ENCODE data around the gene CNFN.
A peak's percentile ranks its signal among the peaks of the same experiment; 100 is the strongest.

CNFN gene

DNA sequence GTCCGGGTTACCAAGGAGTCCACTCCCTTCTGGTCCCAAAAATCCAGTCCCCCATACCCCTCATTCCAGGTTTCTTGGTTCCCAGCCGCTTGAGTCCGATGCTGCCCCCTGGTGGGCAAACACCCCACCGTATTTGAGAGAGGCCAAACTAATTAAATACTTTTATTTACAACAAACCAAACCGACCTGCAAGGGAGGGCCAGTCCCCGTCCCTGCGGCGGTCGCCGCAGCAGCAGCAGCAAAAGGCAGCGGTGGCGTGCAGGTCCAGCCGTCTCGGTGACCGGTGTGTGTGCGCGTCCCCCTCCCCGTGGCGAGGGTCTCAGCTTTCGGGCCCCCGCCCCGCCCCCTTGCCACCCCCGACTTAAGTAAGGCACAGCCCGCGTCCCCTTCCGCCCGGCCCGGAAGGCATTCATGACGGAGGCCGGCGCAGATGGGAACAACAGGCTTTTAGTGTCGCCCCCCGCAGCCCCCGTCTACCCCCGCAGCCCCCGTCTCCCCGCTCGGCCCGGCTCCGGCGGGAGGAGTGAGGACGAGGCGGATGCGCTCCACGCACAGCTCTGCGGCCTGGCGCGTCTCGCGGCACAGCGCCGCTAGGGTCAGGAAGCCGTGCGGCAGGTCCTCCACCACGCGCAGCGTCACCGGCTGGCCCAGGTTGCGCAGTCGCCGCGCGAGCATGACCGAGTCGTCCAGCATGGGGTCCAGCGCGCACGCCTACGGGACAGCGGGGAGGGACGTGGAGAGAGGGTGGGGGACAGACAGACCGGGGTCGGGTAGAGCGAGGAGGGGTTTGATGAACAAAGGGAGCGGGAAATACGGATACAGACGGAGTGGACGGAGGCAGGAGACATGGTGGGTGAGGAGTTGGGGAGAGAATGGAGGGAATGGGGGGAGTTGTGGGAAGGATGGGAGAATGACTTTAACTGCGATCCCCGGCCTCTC is 11.5 kb upstream of the CNFN start:
- peak overlapping the region; percentile 90 for H3K4me2 ChIP-seq (ENCODE audit: low read length)
- no peak overlapping the region for H4K5ac ChIP-seq (ENCODE audit: low read length)
- peak; percentile 86 for DNase-seq
- H3K4me1 ChIP-seq (ENCODE audit: control insufficient read depth, low read depth, low read length): peaks cover 5% of the 10 kb centered on the region
- no peak overlapping the region for H3K27ac ChIP-seq (ENCODE audit: low read depth, low read length)
- H3K79me2 ChIP-seq (ENCODE audit: control insufficient read depth, insufficient read depth, low read length): no peaks in the 10 kb centered on the region
- no peak overlapping the region for H4K8ac ChIP-seq (ENCODE audit: low read depth, low read length)
- peak overlapping the region; percentile 45 for H3K23ac ChIP-seq (ENCODE audit: low read length)
- peak overlapping the region; percentile 57 for H3K4me3 ChIP-seq (ENCODE audit: low read length)
- no peak overlapping the region for H2AK5ac ChIP-seq (ENCODE audit: low read length)
- WGBS (ENCODE audit: extremely low coverage, insufficient coverage, low lambda C conversion rate): no CpG with 5 or more reads among the region's 80 CpGs
- H3K18ac ChIP-seq (ENCODE audit: low read length): peak overlapping the region; percentile 4
- peaks cover 4% of the 10 kb centered on the region for H3K79me1 ChIP-seq (ENCODE audit: low read length)
- no peaks in the 10 kb centered on the region for H3K36me3 ChIP-seq (ENCODE audit: control insufficient read depth, insufficient read depth, low read length)
- no peak overlapping the region for H2BK15ac ChIP-seq (replicated peaks; ENCODE audit: low read depth)
- H2BK120ac ChIP-seq (ENCODE audit: low read depth, low read length): no peak overlapping the region
- peak overlapping the region; percentile 96 for H3K56ac ChIP-seq (ENCODE audit: low read length)
- H3K27me3 ChIP-seq (ENCODE audit: insufficient read depth, low read length, poor library complexity): no peaks in the 10 kb centered on the region
- H3K4ac ChIP-seq (ENCODE audit: low read depth, low read length): no peak overlapping the region
- H2BK5ac ChIP-seq (ENCODE audit: low read length): no peak overlapping the region
- peak overlapping the region; percentile 88 for H3K9ac ChIP-seq (ENCODE audit: low read length)

DNA sequence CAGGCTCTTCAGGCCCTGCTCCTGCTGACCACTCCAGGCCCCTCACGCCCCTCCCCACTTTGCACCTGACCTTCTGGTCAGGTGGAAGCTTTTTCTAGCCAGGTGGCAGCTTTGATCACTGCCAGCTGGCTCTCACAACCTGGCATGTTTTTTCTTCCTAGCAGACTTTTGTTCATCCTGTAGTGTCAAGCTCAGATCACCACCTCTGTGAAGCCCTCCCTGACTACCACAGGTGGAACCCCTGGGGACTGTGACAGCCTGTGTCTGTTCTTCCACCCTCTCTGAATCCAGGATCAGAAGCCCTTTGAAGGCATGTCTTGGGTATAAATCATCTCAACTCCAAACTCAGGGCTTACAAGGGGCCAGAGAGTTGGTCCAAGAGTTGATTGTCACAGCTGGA is 10.3 kb upstream of the CNFN start:
- H3K4me3 ChIP-seq (ENCODE audit: low read length): no peak overlapping the region
- peaks cover 5% of the 10 kb centered on the region for H3K4me1 ChIP-seq (ENCODE audit: control insufficient read depth, low read depth, low read length)
- no peak overlapping the region for H3K4me2 ChIP-seq (ENCODE audit: low read length)
- no peak overlapping the region for H3K4ac ChIP-seq (ENCODE audit: low read depth, low read length)
- H3K27ac ChIP-seq (ENCODE audit: low read depth, low read length): no peak overlapping the region
- no peaks in the 10 kb centered on the region for H3K27me3 ChIP-seq (ENCODE audit: insufficient read depth, low read length, poor library complexity)
- no peak overlapping the region for H2BK120ac ChIP-seq (ENCODE audit: low read depth, low read length)
- no peak overlapping the region for H3K23ac ChIP-seq (ENCODE audit: low read length)
- no peak overlapping the region for H4K5ac ChIP-seq (ENCODE audit: low read length)
- no peak overlapping the region for H3K56ac ChIP-seq (ENCODE audit: low read length)
- no peak overlapping the region for H3K9ac ChIP-seq (ENCODE audit: low read length)
- no peaks in the 10 kb centered on the region for H3K79me2 ChIP-seq (ENCODE audit: control insufficient read depth, insufficient read depth, low read length)
- H2BK15ac ChIP-seq (replicated peaks; ENCODE audit: low read depth): no peak overlapping the region
- DNase-seq: no peak
- no peak overlapping the region for H3K18ac ChIP-seq (ENCODE audit: low read length)
- H2AK5ac ChIP-seq (ENCODE audit: low read length): no peak overlapping the region
- no peak overlapping the region for H4K8ac ChIP-seq (ENCODE audit: low read depth, low read length)
- H2BK5ac ChIP-seq (ENCODE audit: low read length): no peak overlapping the region
- no peaks in the 10 kb centered on the region for H3K36me3 ChIP-seq (ENCODE audit: control insufficient read depth, insufficient read depth, low read length)
- H3K79me1 ChIP-seq (ENCODE audit: low read length): peaks cover 4% of the 10 kb centered on the region
- WGBS (ENCODE audit: extremely low coverage, insufficient coverage, low lambda C conversion rate): no CpG with 5 or more reads among the region's 1 CpG

DNA sequence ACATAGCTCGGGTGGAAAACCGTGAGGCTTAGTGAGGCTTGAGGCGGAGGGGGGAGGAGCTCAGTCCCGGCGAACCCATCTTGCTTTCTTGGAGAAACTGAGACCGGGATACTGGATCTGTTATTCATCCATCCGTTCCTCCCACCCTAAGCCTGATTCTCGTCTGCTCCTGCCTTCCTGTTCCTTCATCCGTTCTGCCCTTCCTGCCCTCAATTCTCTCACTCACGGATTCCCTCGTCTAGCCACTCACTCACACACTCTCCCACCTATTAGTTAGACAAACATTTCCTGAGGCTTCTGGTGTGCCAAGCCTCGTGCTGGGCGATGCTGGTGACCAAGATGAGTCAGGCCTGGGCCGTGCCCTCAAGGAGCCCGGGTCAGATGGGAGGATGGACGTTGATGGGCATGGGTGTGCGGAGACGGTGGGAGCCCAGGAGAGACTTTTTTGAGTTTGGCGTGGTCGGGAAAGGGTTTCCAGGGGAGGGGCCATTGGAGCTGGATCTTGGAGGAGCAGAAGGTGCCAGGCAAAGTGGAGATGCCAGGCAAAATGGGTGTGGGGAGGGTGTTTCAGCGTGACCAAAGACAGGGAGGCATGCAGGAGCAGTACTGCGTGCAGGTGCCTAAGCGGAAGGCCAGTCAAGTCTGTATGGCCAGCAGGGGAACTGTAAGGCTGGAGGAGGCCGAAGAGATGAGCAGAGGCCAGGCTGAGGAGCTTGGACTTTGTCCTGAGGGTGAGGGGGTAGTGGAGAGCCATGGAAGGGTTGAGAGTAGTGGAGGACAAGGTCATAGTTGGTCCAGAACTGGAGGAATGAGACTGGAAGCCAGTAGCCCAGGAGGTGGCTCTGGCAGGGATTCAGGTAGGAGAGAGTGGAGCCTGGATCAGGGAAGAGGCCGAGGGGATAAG is 7.4 kb upstream of the CNFN start:
- peak overlapping the region; percentile 95 for H3K56ac ChIP-seq (ENCODE audit: low read length)
- H3K27me3 ChIP-seq (ENCODE audit: insufficient read depth, low read length, poor library complexity): no peaks in the 10 kb centered on the region
- no peak overlapping the region for H2BK5ac ChIP-seq (ENCODE audit: low read length)
- H4K8ac ChIP-seq (ENCODE audit: low read depth, low read length): no peak overlapping the region
- H3K4me3 ChIP-seq (ENCODE audit: low read length): peak overlapping the region; percentile 57
- H4K5ac ChIP-seq (ENCODE audit: low read length): no peak overlapping the region
- no peak overlapping the region for H3K23ac ChIP-seq (ENCODE audit: low read length)
- WGBS (ENCODE audit: extremely low coverage, insufficient coverage, low lambda C conversion rate): no CpG with 5 or more reads among the region's 25 CpGs
- peak overlapping the region; percentile 86 for H3K9ac ChIP-seq (ENCODE audit: low read length)
- H3K36me3 ChIP-seq (ENCODE audit: control insufficient read depth, insufficient read depth, low read length): no peaks in the 10 kb centered on the region
- H2BK120ac ChIP-seq (ENCODE audit: low read depth, low read length): no peak overlapping the region
- H3K79me1 ChIP-seq (ENCODE audit: low read length): peaks cover 4% of the 10 kb centered on the region
- H3K4me1 ChIP-seq (ENCODE audit: control insufficient read depth, low read depth, low read length): peaks cover 3% of the 10 kb centered on the region
- H3K27ac ChIP-seq (ENCODE audit: low read depth, low read length): no peak overlapping the region
- H3K4me2 ChIP-seq (ENCODE audit: low read length): peak overlapping the region; percentile 79
- no peak overlapping the region for H3K4ac ChIP-seq (ENCODE audit: low read depth, low read length)
- no peak overlapping the region for H3K18ac ChIP-seq (ENCODE audit: low read length)
- no peaks in the 10 kb centered on the region for H3K79me2 ChIP-seq (ENCODE audit: control insufficient read depth, insufficient read depth, low read length)
- no peak overlapping the region for H2BK15ac ChIP-seq (replicated peaks; ENCODE audit: low read depth)
- H2AK5ac ChIP-seq (ENCODE audit: low read length): peak overlapping the region; percentile 71
- DNase-seq: no peak

DNA sequence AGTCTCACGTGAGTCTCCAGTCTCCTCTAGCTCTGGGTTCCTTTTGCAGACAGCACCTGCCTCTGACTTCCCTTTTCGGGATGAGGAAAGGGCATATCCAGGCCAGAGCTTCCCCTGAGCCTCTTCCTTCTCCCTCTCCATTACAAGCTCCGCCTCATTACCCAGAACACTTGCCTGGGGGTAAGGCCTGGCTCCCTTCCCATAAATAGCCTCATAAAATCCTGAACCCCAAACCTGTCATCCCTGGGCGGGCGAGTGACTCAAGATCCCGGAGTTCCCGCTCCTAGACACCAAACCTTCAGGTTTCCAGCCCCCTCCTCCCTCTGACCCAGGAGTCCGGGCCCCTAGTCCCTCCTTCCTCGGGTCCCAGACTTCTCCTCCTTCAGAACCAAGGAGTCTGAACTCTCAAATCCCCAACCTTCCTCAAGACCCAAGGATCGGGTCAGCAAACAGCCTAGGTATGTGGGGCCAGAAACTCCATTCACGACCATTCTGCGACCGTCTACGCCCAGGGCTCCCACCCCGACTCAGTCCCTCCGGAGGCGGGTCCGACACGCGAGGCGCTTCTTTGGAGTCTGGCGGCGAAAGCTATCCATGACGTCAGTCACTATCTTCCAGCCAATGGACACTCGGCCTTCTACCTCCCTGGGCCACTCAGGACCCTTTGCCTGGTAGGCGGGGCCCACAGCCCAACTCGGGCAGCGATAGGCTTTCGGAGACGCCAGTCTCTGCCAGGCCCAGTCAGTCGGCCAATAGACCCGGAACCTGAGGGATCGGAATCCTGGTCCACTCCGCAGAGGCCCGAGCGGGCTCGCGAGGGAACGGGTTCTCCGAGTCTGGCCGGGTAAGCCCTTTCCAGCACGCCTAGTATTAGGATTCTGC is 6.5 kb upstream of the CNFN start:
- no peak overlapping the region for H2BK5ac ChIP-seq (ENCODE audit: low read length)
- H3K9ac ChIP-seq (ENCODE audit: low read length): peak overlapping the region; percentile 86
- no peak overlapping the region for H3K27ac ChIP-seq (ENCODE audit: low read depth, low read length)
- H3K4me1 ChIP-seq (ENCODE audit: control insufficient read depth, low read depth, low read length): peaks cover 3% of the 10 kb centered on the region
- peak overlapping the region; percentile 95 for H3K56ac ChIP-seq (ENCODE audit: low read length)
- peak overlapping the region; percentile 57 for H3K4me3 ChIP-seq (ENCODE audit: low read length)
- peak overlapping the region; percentile 62 for H3K18ac ChIP-seq (ENCODE audit: low read length)
- no peaks in the 10 kb centered on the region for H3K27me3 ChIP-seq (ENCODE audit: insufficient read depth, low read length, poor library complexity)
- H4K5ac ChIP-seq (ENCODE audit: low read length): no peak overlapping the region
- H3K4ac ChIP-seq (ENCODE audit: low read depth, low read length): no peak overlapping the region
- H3K79me1 ChIP-seq (ENCODE audit: low read length): peaks cover 4% of the 10 kb centered on the region
- H2AK5ac ChIP-seq (ENCODE audit: low read length): no peak overlapping the region
- H3K4me2 ChIP-seq (ENCODE audit: low read length): peak overlapping the region; percentile 79
- H3K79me2 ChIP-seq (ENCODE audit: control insufficient read depth, insufficient read depth, low read length): no peaks in the 10 kb centered on the region
- peak; percentile 99 for DNase-seq
- peak overlapping the region; percentile 42 for H4K8ac ChIP-seq (ENCODE audit: low read depth, low read length)
- H2BK120ac ChIP-seq (ENCODE audit: low read depth, low read length): no peak overlapping the region
- H3K23ac ChIP-seq (ENCODE audit: low read length): no peak overlapping the region
- no peaks in the 10 kb centered on the region for H3K36me3 ChIP-seq (ENCODE audit: control insufficient read depth, insufficient read depth, low read length)
- WGBS (ENCODE audit: extremely low coverage, insufficient coverage, low lambda C conversion rate): no CpG with 5 or more reads among the region's 42 CpGs
- no peak overlapping the region for H2BK15ac ChIP-seq (replicated peaks; ENCODE audit: low read depth)

DNA sequence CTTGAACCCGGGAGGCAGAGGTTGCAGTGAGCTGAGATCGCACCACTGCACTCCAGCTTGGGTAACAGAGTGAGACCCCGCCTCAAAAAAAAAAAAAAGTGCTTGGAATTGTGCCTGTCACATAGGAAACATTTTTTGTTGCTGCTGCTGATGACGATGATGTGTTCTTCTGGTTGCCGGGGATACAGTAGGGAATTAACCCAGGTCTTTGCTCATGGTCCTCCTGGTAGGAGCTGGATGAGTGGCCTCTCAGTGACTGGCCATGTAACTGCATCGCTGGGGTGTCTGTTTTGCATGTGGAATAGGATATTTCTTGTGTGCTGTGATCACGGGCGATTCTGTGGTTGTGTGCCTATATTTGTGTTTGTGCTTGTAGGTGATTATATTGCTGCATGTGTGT is 4.7 kb upstream of the CNFN start:
- H2AK5ac ChIP-seq (ENCODE audit: low read length): no peak overlapping the region
- no peak overlapping the region for H3K27ac ChIP-seq (ENCODE audit: low read depth, low read length)
- no peak overlapping the region for H2BK15ac ChIP-seq (replicated peaks; ENCODE audit: low read depth)
- H3K18ac ChIP-seq (ENCODE audit: low read length): no peak overlapping the region
- no peak overlapping the region for H2BK5ac ChIP-seq (ENCODE audit: low read length)
- H3K79me2 ChIP-seq (ENCODE audit: control insufficient read depth, insufficient read depth, low read length): no peaks in the 10 kb centered on the region
- peaks cover 4% of the 10 kb centered on the region for H3K79me1 ChIP-seq (ENCODE audit: low read length)
- no peak overlapping the region for H2BK120ac ChIP-seq (ENCODE audit: low read depth, low read length)
- H4K8ac ChIP-seq (ENCODE audit: low read depth, low read length): no peak overlapping the region
- peak; percentile 47 for DNase-seq
- no peak overlapping the region for H3K4me2 ChIP-seq (ENCODE audit: low read length)
- H3K4ac ChIP-seq (ENCODE audit: low read depth, low read length): no peak overlapping the region
- H4K5ac ChIP-seq (ENCODE audit: low read length): no peak overlapping the region
- H3K4me1 ChIP-seq (ENCODE audit: control insufficient read depth, low read depth, low read length): peaks cover 3% of the 10 kb centered on the region
- H3K23ac ChIP-seq (ENCODE audit: low read length): no peak overlapping the region
- no peak overlapping the region for H3K4me3 ChIP-seq (ENCODE audit: low read length)
- H3K56ac ChIP-seq (ENCODE audit: low read length): no peak overlapping the region
- H3K36me3 ChIP-seq (ENCODE audit: control insufficient read depth, insufficient read depth, low read length): no peaks in the 10 kb centered on the region
- H3K9ac ChIP-seq (ENCODE audit: low read length): no peak overlapping the region
- WGBS (ENCODE audit: extremely low coverage, insufficient coverage, low lambda C conversion rate): no CpG with 5 or more reads among the region's 8 CpGs
- no peaks in the 10 kb centered on the region for H3K27me3 ChIP-seq (ENCODE audit: insufficient read depth, low read length, poor library complexity)
